GM06990 (cell line): ENCODE results near the gene CASK.

Source experiments
- DNase-seq: peaks from one replicate; pipeline ENCODE4 v3.0.0-alpha.2; 2011; ENCODE audit not compliant: insufficient read length; ENCODE audit errors: extremely low read depth
- H3K27me3 ChIP-seq: replicated peaks from 2 replicates; pipeline ENCODE4 v1.6.0; 2011; ENCODE audit warnings: low read length; ENCODE audit not compliant: control insufficient read depth, insufficient read depth
- H3K36me3 ChIP-seq: 2 replicates; pipeline ENCODE4 v1.5.1; 2011; ENCODE audit warnings: low read length; ENCODE audit not compliant: control insufficient read depth, insufficient read depth
- H3K4me3 ChIP-seq: replicated peaks from 2 replicates; pipeline ENCODE4 v1.5.1; 2011; ENCODE audit warnings: low read depth, mild to moderate bottlenecking, control low read depth, low read length
- TF ChIP-seq, protein P1 (sequence below): IDR thresholded peaks from 2 replicates; pipeline ENCODE4 v1.5.1; 2011; ENCODE audit warnings: low read length, control low read depth, mild to moderate bottlenecking, inconsistent platforms; ENCODE audit not compliant: insufficient read depth, poor library complexity, severe bottlenecking

CASK gene

GRCh38 chrX:41919870-41920269 is 3.5 kb downstream of the CASK start:
- TF ChIP-seq, protein P1, sequence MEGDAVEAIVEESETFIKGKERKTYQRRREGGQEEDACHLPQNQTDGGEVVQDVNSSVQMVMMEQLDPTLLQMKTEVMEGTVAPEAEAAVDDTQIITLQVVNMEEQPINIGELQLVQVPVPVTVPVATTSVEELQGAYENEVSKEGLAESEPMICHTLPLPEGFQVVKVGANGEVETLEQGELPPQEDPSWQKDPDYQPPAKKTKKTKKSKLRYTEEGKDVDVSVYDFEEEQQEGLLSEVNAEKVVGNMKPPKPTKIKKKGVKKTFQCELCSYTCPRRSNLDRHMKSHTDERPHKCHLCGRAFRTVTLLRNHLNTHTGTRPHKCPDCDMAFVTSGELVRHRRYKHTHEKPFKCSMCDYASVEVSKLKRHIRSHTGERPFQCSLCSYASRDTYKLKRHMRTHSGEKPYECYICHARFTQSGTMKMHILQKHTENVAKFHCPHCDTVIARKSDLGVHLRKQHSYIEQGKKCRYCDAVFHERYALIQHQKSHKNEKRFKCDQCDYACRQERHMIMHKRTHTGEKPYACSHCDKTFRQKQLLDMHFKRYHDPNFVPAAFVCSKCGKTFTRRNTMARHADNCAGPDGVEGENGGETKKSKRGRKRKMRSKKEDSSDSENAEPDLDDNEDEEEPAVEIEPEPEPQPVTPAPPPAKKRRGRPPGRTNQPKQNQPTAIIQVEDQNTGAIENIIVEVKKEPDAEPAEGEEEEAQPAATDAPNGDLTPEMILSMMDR: no peak
- no peaks in the 10 kb centered on the region; the same call in 1 of the 2 replicates for H3K27me3 ChIP-seq
- DNase-seq: no peak
- H3K4me3 ChIP-seq: no peak overlapping the region
- no peaks in the 10 kb centered on the region for H3K36me3 ChIP-seq

GRCh38 chrX:41917517-41917916 is 5.8 kb downstream of the CASK start:
- no peak for DNase-seq
- Histone ChIP-seq H3K36me3 (no peaks in the 10 kb centered on the region), H3K4me3 (no peak overlapping the region), H3K27me3 (no peaks in the 10 kb centered on the region)
- TF ChIP-seq, protein P1: no peak

GRCh38 chrX:41913476-41913875 is 9.9 kb downstream of the CASK start:
- TF ChIP-seq, protein P1: no peak
- no peaks in the 10 kb centered on the region for H3K27me3 ChIP-seq
- DNase-seq: no peak
- H3K36me3 ChIP-seq: no peaks in the 10 kb centered on the region
- no peak overlapping the region for H3K4me3 ChIP-seq

DNA sequence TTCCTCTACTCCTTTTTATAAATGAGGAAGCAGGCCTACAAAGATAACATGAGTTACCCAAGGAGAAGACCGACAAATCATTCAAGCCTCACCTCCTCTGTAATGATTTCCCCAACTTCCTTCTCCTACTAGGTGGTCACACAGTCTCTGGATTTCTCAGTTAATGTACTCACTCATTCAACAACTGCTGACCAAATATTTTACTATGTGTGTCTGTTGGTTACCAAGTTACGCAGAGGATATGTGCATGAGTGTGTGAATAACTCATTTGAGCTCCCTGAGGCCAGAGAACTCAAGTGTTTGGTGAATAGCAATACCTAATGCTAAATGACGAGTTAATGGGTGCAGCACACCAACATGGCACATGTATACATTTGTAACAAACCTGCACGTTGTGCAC is 10.4 kb downstream of the CASK start:
- DNase-seq: no peak
- Histone ChIP-seq H3K4me3 (no peak overlapping the region), H3K27me3 (no peaks in the 10 kb centered on the region), H3K36me3 (no peaks in the 10 kb centered on the region)
- TF ChIP-seq, protein P1: no peak

GRCh38 chrX:41909068-41909467 is 14.3 kb downstream of the CASK start:
- TF ChIP-seq, protein P1: no peak
- no peaks in the 10 kb centered on the region for H3K36me3 ChIP-seq
- no peaks in the 10 kb centered on the region for H3K27me3 ChIP-seq
- H3K4me3 ChIP-seq: no peak overlapping the region
- no peak for DNase-seq

DNA sequence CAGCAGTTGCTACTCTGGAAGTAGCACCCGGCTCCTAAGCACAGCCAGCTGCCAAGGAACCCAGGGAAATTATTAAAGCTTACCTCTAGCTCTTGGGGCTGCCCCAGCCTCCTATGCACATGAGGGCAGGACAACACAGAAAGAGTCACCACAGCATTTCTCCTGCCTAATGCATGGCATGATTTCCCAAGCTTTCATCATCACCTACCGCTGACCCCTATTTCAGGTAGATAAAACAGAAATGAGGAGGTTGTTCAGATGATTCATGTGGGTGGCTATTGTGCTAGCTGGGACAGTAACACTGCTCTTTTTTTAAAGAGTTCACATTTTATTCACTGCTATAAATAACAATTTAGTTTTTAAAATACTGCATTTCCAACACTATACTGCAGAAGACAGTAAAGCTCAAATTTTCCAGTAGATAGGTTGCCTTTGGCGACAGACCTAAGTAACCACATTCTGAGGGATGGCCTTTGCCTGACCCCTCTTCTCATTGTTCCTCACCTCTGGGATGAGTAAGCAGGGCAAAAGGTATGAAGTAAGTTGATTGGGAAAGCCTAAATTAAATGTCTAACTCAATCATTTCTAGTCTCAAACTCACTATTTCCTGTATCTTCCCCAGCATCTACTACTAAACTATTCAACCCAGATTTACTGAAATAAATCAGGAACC is 16.7 kb downstream of the CASK start:
- Histone ChIP-seq H3K4me3 (no peak overlapping the region), H3K27me3 (no peaks in the 10 kb centered on the region), H3K36me3 (no peaks in the 10 kb centered on the region)
- DNase-seq: no peak
- TF ChIP-seq, protein P1: no peak
